Upper lobe of left lung (tissue), 6 donors: ENCODE data around the gene GALM. TPM values are rescaled to one million over a fixed set of nuclear protein-coding genes. Genes with fewer than 3 reads are reported as not detected.
A peak's percentile ranks its signal among the peaks of the same experiment; 100 is the strongest.
"Not testable (repeated sequence)": the region's sequence is repeated elsewhere in the genome, so short reads cannot be mapped to it uniquely, and the experiment has no call there.

Experiments used
- ATAC-seq, 2 donors: fragments of 200-7000 bp; cut with Tn5 transposase; one replicate each; pipeline ENCODE4 v1.9.1; 2022; ENCODE audit warnings: mild to moderate bottlenecking in 2 of 2, moderate library complexity in 2 of 2; ENCODE audit not compliant: low FRiP score in 2 of 2
- DNase-seq, 2 donors: peaks; one replicate each; pipeline ENCODE4 v3.0.0-alpha.2; 2019 to 2020
- H3K27ac ChIP-seq, 4 donors: fragments of 200-600 bp; sonication (generic); one replicate each; pipeline ENCODE4 v1.5.1; 2016 to 2019
- H3K27me3 ChIP-seq, 4 donors: fragments of 200-600 bp; sonication (generic); one replicate each; pipeline ENCODE4 v1.5.1; 2017 to 2019
- H3K36me3 ChIP-seq, 4 donors: fragments of 200-600 bp; sonication (generic); one replicate each; pipeline ENCODE4 v1.5.1; 2016 to 2019
- H3K4me1 ChIP-seq, 4 donors: fragments of 200-600 bp; sonication (generic); one replicate each; pipeline ENCODE4 v1.5.1; 2018 to 2019
- H3K4me3 ChIP-seq, 4 donors: fragments of 200-600 bp; sonication (generic); one replicate each; pipeline ENCODE4 v1.5.1; 2017 to 2019; ENCODE audit warnings: mild to moderate bottlenecking in 2 of 4, moderate library complexity in 1 of 4
- H3K9me3 ChIP-seq, 4 donors: fragments of 200-600 bp; sonication (generic); one replicate each; pipeline ENCODE4 v1.5.1; 2018 to 2019
- EP300 ChIP-seq, 4 donors: sonication (generic); formaldehyde crosslinking; IDR thresholded peaks; one replicate each; pipeline ENCODE4 v1.5.1; 2017; ENCODE audit warnings: antibody characterized with exemption in 4 of 4, control low read depth in 2 of 4
- POLR2A ChIP-seq, 4 donors: fragments of 450-650 bp; IDR thresholded peaks; one replicate each; pipeline ENCODE4 v1.5.1; 2016 to 2017; ENCODE audit warnings: antibody characterized with exemption in 4 of 4, mild to moderate bottlenecking in 2 of 4
- POLR2AphosphoS5 ChIP-seq, 2 donors: sonication (generic); formaldehyde crosslinking; IDR thresholded peaks; one replicate each; pipeline ENCODE4 v1.5.1; 2017; ENCODE audit warnings: antibody characterized with exemption in 2 of 2
- WGBS, 2 donors: methylation state at CpG; one replicate each; pipeline ENCODE4 v1.1.5; 2017 to 2018; 5-methylcytosine and 5-hydroxymethylcytosine counted together
- total RNA-seq, 6 donors: library from RNA; depleted of rRNA in 4 of 6; stranded (reverse); fragments of >200 nt in 4 of 6; gene quantifications; one replicate each; pipeline versions ENCODE4 v1.1.0 to v1.2.1, GENCODE V29; 2016 to 2021
- TF ChIP-seq, protein P1 (sequence below), 6 experiments: fragments of 450-650 bp in 4 of 6; fragments of 200-600 bp in 2 of 6; sonication (generic) in 2 of 6; IDR thresholded peaks; one replicate each; pipeline ENCODE4 v1.5.1; 2016 to 2019; ENCODE audit warnings: antibody characterized with exemption in 6 of 6
- donor health status: DM: no; HTN: no; CAD: no; lungs with moderate emphysema.
- donor health status: DM: no; HTN: yes; CAD: no; lungs with severe emphysema.

The GALM gene
- total RNA-seq, 6 donors from 2014 or later, result 13.4 to 33.1 (median 26.3) TPM

DNA sequence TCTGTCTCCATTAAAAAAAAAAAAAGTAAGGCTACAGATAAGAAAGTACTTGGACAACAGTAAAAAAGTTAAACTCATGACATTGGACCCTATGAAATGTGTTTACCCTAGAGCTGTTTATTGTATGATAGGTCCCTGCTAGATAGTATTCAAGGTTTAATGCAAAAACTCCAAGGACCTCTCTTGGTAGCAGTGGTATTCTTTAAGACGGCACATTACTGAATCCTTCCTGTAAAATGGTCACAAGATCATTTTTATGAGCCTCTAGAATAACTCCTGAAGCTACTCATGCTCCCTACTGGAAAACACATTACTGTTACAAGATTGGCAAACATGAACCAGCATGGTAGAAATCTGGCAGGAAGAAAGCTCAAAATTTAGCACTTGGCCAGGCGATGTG, 38.8 kb downstream of the GALM start:
- no peak for ATAC-seq

DNA sequence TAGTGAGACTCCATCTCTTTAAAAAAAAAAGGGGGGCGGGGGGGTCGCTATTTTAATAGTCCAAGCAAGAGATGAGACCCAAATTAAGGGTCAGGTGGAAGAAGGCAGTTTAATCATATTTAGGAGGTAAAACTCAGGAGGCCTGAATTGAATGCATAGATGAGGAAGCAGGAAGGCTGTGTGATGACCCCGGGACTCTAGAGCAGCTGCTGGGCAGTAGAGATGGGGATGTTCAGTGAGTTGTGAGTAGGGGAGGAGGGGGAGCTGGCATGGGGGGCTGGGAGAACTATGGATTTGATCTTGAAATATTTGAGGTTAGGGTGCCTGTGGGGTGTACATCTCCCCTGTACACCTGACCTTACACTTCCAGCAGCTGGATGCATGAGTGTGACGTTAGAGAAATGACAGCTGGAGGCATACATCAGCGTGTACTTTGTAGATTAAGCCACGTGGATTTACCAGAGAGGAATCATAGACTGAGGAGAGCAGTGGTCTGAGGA, 41.0 kb downstream of the GALM start:
- no peaks in the 10 kb centered on the region for H3K27me3 ChIP-seq
- no peaks in the 10 kb centered on the region for H3K9me3 ChIP-seq
- ATAC-seq, result no peak
- H3K36me3 ChIP-seq, result peaks cover 0 to 3% (median 0%) of the 10 kb centered on the region in 4 donors
- no peak overlapping the region for H3K27ac ChIP-seq
- DNase-seq, result no peak
- 86% methylated on average over 6 of the region's 6 CpGs for WGBS, 2 donors
- TF ChIP-seq, protein P1, sequence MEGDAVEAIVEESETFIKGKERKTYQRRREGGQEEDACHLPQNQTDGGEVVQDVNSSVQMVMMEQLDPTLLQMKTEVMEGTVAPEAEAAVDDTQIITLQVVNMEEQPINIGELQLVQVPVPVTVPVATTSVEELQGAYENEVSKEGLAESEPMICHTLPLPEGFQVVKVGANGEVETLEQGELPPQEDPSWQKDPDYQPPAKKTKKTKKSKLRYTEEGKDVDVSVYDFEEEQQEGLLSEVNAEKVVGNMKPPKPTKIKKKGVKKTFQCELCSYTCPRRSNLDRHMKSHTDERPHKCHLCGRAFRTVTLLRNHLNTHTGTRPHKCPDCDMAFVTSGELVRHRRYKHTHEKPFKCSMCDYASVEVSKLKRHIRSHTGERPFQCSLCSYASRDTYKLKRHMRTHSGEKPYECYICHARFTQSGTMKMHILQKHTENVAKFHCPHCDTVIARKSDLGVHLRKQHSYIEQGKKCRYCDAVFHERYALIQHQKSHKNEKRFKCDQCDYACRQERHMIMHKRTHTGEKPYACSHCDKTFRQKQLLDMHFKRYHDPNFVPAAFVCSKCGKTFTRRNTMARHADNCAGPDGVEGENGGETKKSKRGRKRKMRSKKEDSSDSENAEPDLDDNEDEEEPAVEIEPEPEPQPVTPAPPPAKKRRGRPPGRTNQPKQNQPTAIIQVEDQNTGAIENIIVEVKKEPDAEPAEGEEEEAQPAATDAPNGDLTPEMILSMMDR (IDR thresholded peaks at IDR 0.05), result no peak
- TF ChIP-seq EP300 (IDR thresholded peaks at IDR 0.05) (no peak), POLR2A (IDR thresholded peaks at IDR 0.05) (no peak), POLR2AphosphoS5 (IDR thresholded peaks at IDR 0.05) (no peak)
- no peaks in the 10 kb centered on the region for H3K4me1 ChIP-seq
- H3K4me3 ChIP-seq, result no peak overlapping the region

More for the DNA sequence above, 38.8 kb downstream of the GALM start:
- no peaks in the 10 kb centered on the region for H3K4me1 ChIP-seq
- TF ChIP-seq POLR2A (IDR thresholded peaks at IDR 0.05) (no peak), POLR2AphosphoS5 (IDR thresholded peaks at IDR 0.05) (no peak), EP300 (IDR thresholded peaks at IDR 0.05) (no peak)
- TF ChIP-seq, protein P1 (IDR thresholded peaks at IDR 0.05), result no peak
- H3K36me3 ChIP-seq, result no peaks in the 10 kb centered on the region
- WGBS, 2 donors, result 95% methylated on average over 2 of the region's 2 CpGs
- H3K27ac ChIP-seq, result no peak overlapping the region
- no peak overlapping the region for H3K4me3 ChIP-seq
- no peaks in the 10 kb centered on the region for H3K27me3 ChIP-seq
- H3K9me3 ChIP-seq, result no peaks in the 10 kb centered on the region
- DNase-seq, result no peak

DNA sequence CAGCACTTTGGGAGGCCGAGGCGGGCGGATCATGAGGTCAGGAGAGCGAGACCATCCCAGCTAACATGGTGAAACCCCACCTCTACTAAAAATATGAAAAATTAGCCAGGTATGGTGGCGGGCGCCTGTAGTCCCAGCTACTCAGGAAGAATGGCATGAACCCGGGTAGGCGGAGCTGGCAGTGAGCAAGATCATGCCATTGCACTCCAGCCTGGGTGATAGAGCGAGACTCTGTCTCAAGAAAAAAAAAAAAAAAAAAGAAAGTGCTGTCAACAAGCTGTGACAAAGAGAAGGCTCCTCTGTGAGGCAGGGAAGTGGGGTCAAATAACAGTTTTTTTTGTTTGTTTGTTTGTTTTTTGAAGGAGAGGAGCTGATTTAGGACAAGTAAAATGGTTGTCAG, 42.6 kb downstream of the GALM start:
- H3K4me3 ChIP-seq, ATAC-seq, H3K36me3 ChIP-seq, DNase-seq, H3K4me1 ChIP-seq, H3K27me3 ChIP-seq, H3K9me3 ChIP-seq, H3K27ac ChIP-seq: not testable (repeated sequence)
- WGBS, 2 donors, result 87 to 92% methylated on average over 9 of the region's 9 CpGs

DNA sequence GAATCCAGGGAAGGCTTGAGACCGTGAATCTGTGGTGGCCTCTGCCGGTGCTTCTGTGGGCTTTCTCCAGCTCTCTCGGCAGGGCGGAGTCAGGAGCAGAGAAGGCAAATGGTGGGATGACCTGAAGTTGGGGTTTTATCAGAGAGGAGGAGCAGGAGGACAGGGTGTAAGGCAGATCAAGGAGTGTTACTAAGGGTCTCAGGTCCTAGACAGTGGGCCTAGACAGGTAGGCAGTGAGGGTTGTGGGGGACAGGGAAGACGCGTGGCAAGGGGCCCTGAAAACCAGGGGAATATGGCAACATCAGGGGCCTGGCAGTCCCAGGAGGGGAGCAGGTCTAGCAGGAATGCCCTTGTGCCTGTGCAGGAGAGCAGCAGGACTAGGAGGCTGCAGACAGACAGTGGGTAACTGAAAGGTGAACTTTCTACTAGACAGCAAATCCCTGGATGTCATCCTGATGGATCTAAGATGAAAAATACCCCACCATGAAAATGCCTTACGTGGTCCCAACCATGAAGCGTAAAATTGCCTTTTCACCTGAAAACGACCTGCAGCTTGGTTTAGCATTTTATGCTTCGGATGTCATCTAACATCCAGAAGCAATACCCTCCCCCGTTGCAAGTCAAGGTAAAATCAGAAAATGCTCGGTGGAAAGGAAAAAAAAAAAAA, 43.1 kb downstream of the GALM start:
- Histone ChIP-seq H3K36me3 (peaks cover 0 to 5% (median 0%) of the 10 kb centered on the region in 4 donors), H3K4me3 (no peak overlapping the region), H3K27ac (peak overlapping the region in 1 of 4 donors; percentile 37), H3K9me3 (no peaks in the 10 kb centered on the region), H3K4me1 (no peaks in the 10 kb centered on the region), H3K27me3 (no peaks in the 10 kb centered on the region)
- DNase-seq (no peak), ATAC-seq (peak in 1 of 2 donors; percentile 30)
- 80 to 89% methylated on average over 12 of the region's 12 CpGs for WGBS, 2 donors
- TF ChIP-seq EP300 (IDR thresholded peaks at IDR 0.05), result no peak
- TF ChIP-seq, protein P1 (IDR thresholded peaks at IDR 0.05), result no peak
- no peak for TF ChIP-seq POLR2A (IDR thresholded peaks at IDR 0.05)
- TF ChIP-seq POLR2AphosphoS5 (IDR thresholded peaks at IDR 0.05), result no peak

DNA sequence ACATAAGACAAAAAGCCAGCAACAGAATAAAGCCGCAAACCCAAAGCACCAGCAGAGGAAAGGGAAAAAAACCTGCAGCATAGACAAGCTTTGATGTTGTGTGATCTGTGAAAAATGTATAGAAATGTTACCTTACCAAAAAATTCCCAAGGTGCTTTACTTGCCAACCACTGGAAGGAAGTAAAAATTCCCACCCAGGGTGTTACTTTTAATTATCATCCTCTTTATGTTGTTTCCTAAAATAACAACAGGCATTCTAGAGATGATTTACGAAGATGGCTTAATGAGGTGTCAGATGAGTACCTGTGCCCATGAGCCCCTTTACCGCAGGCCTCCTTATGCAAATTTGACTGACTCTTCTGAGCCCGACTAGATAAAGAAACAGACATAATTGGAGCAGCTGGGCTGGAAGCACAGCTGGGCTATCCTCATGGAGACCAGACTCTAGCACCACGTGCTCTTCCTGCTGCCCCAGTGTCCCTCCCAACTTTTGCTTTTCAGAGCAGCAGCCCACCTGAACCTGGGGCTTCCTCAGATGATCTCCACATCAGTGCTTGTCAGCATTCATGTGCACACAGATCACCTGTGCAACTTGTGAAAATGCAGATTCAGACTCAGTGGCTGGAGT, 43.8 kb downstream of the GALM start:
- no peak overlapping the region for H3K4me3 ChIP-seq
- no peaks in the 10 kb centered on the region for H3K9me3 ChIP-seq
- H3K36me3 ChIP-seq, result peaks cover 0 to 5% (median 0%) of the 10 kb centered on the region in 4 donors
- no peak for TF ChIP-seq POLR2AphosphoS5 (IDR thresholded peaks at IDR 0.05)
- TF ChIP-seq, protein P1 (IDR thresholded peaks at IDR 0.05), result no peak
- TF ChIP-seq POLR2A (IDR thresholded peaks at IDR 0.05), result no peak
- no peak for TF ChIP-seq EP300 (IDR thresholded peaks at IDR 0.05)
- no peak overlapping the region for H3K27ac ChIP-seq
- H3K27me3 ChIP-seq, result no peaks in the 10 kb centered on the region
- ATAC-seq (no peak), DNase-seq (no peak)
- WGBS, 2 donors, result 69 to 81% methylated on average over 5 of the region's 5 CpGs
- H3K4me1 ChIP-seq, result no peaks in the 10 kb centered on the region
